IPS-11a (cell line): ENCODE results near the gene RBM10.

ENCODE experiments used
- H3K4me3 ChIP-seq: one replicate; pipeline ENCODE4 v1.5.1; 2013; ENCODE audit warnings: low read depth, low read length, control low read depth

RBM10 gene

GRCh38 chrX:47194194-47194787 lies 49.3 kb downstream of the RBM10 start:
- peak overlapping the region; percentile 77 for H3K4me3 ChIP-seq

GRCh38 chrX:47196098-47196497 lies 51.1 kb downstream of the RBM10 start:
- H3K4me3 ChIP-seq = no peak overlapping the region

- H3K4me3 ChIP-seq = no peak overlapping the region
Measured at GRCh38 chrX:47197526-47197925, 52.5 kb downstream of the RBM10 start.

GRCh38 chrX:47198026-47198686 lies 53.1 kb downstream of the RBM10 start:
- H3K4me3 ChIP-seq = no peak overlapping the region

GRCh38 chrX:47198687-47199080 lies 53.7 kb downstream of the RBM10 start:
- H3K4me3 ChIP-seq = no peak overlapping the region

- H3K4me3 ChIP-seq = no peak overlapping the region
Measured at GRCh38 chrX:47199286-47199685, 54.3 kb downstream of the RBM10 start.

- no peak overlapping the region for H3K4me3 ChIP-seq
Measured at GRCh38 chrX:47200385-47201150, 55.5 kb downstream of the RBM10 start.

- H3K4me3 ChIP-seq = no peak overlapping the region
Measured at GRCh38 chrX:47201345-47201944, 56.4 kb downstream of the RBM10 start.

GRCh38 chrX:47202316-47202715 lies 57.3 kb downstream of the RBM10 start:
- H3K4me3 ChIP-seq = no peak overlapping the region

GRCh38 chrX:47202877-47203276 lies 57.9 kb downstream of the RBM10 start:
- H3K4me3 ChIP-seq = no peak overlapping the region

GRCh38 chrX:47204970-47205369 lies 59.9 kb downstream of the RBM10 start:
- H3K4me3 ChIP-seq = no peak overlapping the region

- no peak overlapping the region for H3K4me3 ChIP-seq
Measured at GRCh38 chrX:47206316-47206715, 61.3 kb downstream of the RBM10 start.

- H3K4me3 ChIP-seq = no peak overlapping the region
Measured at GRCh38 chrX:47208108-47208507, 63.1 kb downstream of the RBM10 start.

GRCh38 chrX:47209508-47210238 lies 64.7 kb downstream of the RBM10 start:
- H3K4me3 ChIP-seq = no peak overlapping the region

- H3K4me3 ChIP-seq = no peak overlapping the region
Measured at GRCh38 chrX:47210661-47211425, 65.8 kb downstream of the RBM10 start.

- no peak overlapping the region for H3K4me3 ChIP-seq
Measured at GRCh38 chrX:47212381-47213293, 67.6 kb downstream of the RBM10 start.

GRCh38 chrX:47214435-47215077 lies 69.5 kb downstream of the RBM10 start:
- no peak overlapping the region for H3K4me3 ChIP-seq

GRCh38 chrX:47215291-47215900 lies 70.4 kb downstream of the RBM10 start:
- no peak overlapping the region for H3K4me3 ChIP-seq
